ENCODE measurements around the gene RALGPS2.

DNA sequence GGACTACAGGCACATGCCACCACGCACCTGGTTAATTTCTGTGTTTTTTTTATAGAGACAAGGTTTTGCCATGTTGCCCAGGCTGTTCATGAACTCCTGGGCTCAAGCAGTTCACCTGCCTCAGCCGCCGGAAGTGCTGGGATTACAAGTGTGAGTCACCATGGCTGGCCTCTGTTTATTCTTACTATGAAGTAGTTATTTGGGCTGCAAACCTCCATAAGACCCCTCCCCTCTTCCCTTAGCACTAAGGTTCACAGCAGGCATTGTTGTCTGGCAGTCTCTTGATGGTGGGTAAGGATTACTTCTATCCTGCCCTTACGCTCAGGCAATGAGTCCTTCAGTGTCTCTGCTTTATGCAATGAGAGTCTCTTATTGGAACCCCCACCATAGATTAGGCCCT lies 94.1 kb downstream of the RALGPS2 start:
- TF ChIP-seq, protein P1, sequence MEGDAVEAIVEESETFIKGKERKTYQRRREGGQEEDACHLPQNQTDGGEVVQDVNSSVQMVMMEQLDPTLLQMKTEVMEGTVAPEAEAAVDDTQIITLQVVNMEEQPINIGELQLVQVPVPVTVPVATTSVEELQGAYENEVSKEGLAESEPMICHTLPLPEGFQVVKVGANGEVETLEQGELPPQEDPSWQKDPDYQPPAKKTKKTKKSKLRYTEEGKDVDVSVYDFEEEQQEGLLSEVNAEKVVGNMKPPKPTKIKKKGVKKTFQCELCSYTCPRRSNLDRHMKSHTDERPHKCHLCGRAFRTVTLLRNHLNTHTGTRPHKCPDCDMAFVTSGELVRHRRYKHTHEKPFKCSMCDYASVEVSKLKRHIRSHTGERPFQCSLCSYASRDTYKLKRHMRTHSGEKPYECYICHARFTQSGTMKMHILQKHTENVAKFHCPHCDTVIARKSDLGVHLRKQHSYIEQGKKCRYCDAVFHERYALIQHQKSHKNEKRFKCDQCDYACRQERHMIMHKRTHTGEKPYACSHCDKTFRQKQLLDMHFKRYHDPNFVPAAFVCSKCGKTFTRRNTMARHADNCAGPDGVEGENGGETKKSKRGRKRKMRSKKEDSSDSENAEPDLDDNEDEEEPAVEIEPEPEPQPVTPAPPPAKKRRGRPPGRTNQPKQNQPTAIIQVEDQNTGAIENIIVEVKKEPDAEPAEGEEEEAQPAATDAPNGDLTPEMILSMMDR (IDR thresholded peaks at IDR 0.05), result no peak
- TF ChIP-seq EZH2 (IDR thresholded peaks at IDR 0.05) (no peak), EZH2phosphoT487 (IDR thresholded peaks at IDR 0.05) (no peak)

All from neural progenitor cell (in vitro differentiated cells).